Raji (cell line): Measurements from ENCODE around the gene ACOXL.

Experiments used
- POLR2A ChIP-seq: IDR thresholded peaks from 2 replicates; pipeline ENCODE4 v1.6.1; 2011; ENCODE audit warnings: low read depth, low read length, control low read depth; ENCODE audit not compliant: insufficient read depth

The ACOXL gene

GRCh38 chr2:111053825-111054515 lies 321.6 kb downstream of the ACOXL start:
- no peak for TF ChIP-seq POLR2A

DNA sequence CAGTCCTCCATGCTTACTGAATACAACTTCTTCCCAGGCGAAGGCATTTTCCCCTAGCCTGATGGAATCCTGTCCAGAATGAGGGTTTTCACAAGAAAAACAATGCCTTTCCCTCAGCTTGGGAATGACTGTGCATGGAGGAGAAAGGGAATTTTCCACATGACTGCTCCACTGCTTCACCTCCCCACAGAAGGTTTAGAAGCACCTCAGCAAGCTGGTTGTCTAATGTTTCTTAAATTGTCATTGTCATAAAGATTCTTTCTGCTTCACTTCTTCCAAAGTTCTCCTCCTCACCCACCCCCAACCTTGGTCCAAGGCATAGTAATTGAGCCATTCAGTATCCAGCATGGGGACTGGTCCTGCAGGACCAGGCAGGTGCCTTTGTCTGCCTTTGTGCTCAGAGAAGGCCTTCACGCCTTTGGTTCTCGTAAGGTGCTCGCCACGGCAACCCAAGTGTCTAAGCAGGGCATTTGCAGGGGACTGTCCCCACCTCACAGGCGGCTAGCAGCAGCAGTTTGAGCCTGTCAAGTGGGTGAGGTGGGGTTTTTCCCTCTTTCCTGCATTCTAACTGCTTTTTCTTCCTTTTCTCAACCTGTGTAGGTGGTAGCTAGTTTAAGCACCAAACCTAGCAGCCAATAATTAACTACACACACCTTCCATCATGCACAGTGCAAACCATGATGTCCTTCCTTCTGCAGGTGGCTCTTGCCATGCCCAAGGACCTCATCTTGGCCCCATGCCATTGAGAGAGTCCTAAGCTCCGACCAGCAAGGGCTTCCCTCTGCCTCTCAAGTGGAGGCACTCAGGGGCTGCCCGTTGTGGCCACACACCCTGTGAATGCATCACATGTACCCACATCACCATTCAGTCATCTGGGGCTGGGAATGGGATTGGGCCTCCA lies 322.7 kb downstream of the ACOXL start:
- TF ChIP-seq POLR2A = no peak

GRCh38 chr2:111055735-111056134 lies 323.4 kb downstream of the ACOXL start:
- TF ChIP-seq POLR2A = no peak

DNA sequence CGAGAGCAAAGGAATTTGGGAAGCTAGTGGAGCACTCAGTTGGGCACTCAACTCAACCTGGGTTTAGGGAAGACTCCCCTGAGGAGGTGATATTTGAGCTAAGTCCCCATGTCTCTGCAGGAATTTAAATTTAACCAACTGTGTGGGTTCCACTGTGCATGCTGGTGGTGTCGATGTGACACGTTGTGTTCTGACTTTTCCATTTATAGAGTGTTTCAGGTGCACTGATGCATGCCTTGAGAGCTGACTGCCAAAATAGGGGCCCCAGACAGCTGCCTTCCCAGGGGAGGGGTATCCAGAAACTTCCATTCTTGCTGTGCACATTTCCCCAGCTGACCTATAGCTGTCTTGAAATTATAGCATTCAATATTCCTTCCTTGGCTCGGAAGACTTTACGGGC lies 324.7 kb downstream of the ACOXL start:
- no peak for TF ChIP-seq POLR2A

- TF ChIP-seq POLR2A = no peak
These were observed 325.3 kb downstream of the ACOXL start for GRCh38 chr2:111057721-111058120.

- no peak for TF ChIP-seq POLR2A
These were observed 325.9 kb downstream of the ACOXL start for GRCh38 chr2:111058264-111058663.

GRCh38 chr2:111061191-111061590 lies 328.8 kb downstream of the ACOXL start:
- TF ChIP-seq POLR2A = no peak

DNA sequence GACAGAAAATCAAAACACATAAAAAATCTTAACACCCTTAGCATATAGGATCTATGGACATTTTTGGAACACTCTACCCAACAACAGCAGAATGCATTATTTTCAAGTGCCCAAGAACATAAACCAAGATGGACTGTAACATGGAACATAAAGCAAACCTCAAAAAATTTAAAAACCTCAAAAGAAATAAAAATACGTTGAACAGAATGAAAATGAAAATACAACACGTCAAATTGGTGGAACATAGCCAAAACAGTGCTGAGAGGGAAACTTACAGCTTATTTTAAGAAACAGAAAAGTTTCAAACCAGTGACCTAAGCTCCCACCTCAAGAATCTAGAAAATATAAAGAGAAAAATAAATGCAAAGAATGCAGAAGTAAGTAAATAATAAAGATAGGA lies 330.0 kb downstream of the ACOXL start:
- TF ChIP-seq POLR2A = no peak

DNA sequence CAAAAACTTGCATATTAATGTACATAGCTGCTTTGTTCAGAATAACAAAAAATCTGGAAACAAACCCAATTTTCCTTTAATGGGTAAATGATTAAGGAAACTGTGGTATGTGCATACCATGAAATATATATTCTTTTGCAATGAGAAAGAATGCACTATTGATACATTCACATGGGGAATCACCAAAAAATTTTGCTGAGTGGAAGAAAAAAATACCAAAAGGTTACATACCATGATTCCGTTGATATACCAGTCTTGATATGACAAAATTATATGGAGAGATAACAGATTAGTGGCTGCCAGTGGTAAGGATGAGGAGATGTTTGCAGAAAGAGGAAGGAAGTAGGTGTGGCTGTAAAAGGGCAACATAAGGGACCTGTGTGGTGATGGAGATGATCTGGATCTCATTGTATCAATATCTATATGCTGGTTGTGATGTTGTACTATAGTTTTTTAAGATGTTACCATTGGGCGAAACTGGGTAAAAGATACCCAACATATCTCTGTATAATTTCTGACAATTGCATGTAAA lies 333.8 kb downstream of the ACOXL start:
- TF ChIP-seq POLR2A = no peak

- no peak for TF ChIP-seq POLR2A
These were observed 336.2 kb downstream of the ACOXL start for GRCh38 chr2:111068435-111069058.

DNA sequence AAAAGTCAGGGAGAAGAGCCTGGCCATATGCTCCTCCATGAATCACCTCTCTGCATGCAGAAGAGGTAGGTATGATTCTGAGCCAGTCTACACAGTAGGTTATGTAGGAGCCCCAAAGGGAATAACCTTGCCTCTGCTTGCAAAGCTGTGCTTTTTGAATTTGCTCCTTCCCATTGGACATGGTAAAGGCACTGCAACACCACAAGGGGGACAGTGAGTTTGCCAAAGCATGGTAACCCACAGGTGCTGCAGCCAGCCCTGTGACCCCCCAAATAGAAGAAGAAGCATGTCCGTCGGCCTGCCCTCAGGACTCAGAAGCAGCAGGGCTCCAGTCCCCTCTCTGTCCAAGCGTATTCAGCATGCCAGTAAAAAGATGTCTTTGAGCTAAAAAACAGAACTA lies 337.3 kb downstream of the ACOXL start:
- TF ChIP-seq POLR2A = no peak

- TF ChIP-seq POLR2A = no peak
These were observed 339.3 kb downstream of the ACOXL start for GRCh38 chr2:111071600-111072171.

DNA sequence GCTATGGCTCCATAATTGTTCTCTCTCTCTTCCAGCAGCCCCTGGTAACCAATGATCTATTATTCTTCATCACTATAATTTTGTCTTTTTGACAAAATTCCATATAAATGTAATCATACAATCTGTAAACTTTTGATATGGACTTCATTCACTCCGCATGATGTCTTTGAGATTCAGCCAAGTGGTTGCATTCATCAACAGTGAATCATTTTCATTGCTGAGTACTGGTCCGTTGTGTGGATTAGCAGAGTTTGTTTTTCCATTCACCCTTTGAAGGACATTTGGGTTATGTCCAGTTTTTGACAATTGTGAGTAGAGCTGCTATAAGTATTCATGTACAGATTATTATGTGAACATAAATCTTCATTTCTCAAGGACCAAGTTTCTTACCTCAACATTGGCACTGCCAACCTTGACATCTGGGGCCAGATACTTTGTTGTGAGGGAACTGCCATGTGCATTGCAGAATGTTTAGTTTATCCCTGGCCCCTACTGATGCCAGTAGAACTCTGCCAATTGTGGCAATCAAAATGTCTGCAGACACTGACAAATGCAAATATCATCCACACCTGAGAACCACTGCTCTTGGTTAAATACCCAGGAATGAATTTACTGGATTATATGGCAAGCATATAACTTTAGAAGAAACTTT lies 340.0 kb downstream of the ACOXL start:
- no peak for TF ChIP-seq POLR2A

DNA sequence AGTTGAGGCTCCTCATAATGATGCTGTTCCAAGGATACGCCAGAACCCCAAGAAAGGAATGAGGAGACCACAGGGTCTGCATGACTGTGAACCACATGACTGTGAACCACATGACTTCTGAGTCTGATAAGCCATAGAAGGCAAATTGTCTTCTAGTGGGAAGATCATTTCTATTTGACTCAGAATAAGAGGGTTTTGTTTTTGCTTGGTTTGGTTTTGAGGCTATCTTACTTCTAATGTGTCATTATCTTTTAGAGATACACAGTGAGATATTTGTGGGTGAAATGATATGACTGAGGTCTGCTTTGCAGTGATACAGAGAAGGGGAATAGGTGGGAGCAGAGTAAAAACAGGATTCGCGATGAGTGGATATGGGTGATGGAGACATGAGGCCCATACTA lies 359.4 kb downstream of the ACOXL start:
- no peak for TF ChIP-seq POLR2A

DNA sequence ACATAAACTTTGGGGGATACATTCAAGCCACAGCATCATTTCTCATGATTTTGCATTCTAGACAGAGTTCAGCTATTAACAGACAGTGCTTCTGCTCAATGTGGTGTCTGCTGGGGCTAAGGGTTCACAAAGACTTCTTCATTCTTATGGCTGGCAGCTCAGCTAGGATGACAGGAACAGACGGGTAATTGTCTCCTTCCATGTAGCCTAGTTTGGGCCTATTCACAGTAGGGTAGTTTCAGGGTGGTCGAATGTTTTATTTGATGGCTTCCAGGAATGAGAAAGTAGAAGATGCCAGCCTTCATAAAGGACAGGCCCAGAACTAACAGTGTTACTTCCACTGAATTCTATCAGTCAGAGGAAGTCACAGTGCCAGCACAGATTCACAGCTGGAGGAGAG lies 362.3 kb downstream of the ACOXL start:
- TF ChIP-seq POLR2A = no peak

GRCh38 chr2:111095434-111095833 lies 363.1 kb downstream of the ACOXL start:
- no peak for TF ChIP-seq POLR2A
